PFSK-1 (cell line): ENCODE data around the gene GMDS.

ENCODE experiments used
- FOXP2 ChIP-seq: optimal IDR thresholded peaks from 2 replicates; pipeline ENCODE3; 2011; ENCODE audit warnings: borderline replicate concordance, control low read depth, inconsistent platforms; ENCODE audit not compliant: insufficient read depth; ENCODE audit errors: extremely low read length, extremely low read depth
- SIN3A ChIP-seq: IDR thresholded peaks from 2 replicates; pipeline ENCODE4 v1.6.1; 2012; ENCODE audit warnings: mild to moderate bottlenecking, low read length, moderate library complexity, borderline replicate concordance; ENCODE audit not compliant: insufficient read depth
- TAF1 ChIP-seq: IDR thresholded peaks from 2 replicates; pipeline ENCODE4 v1.6.1; 2012; ENCODE audit warnings: low read length, control low read depth, borderline replicate concordance; ENCODE audit not compliant: insufficient read depth
- TF ChIP-seq, protein P1 (sequence below), 2 experiments: IDR thresholded peaks; 2 replicates each; pipeline versions ENCODE4 v1.6.1 to v1.8.0; 2011 to 2012; ENCODE audit warnings: low read depth in 2 of 2, low read length in 2 of 2, control low read depth in 1 of 2, inconsistent platforms in 1 of 2, mild to moderate bottlenecking in 1 of 2, moderate library complexity in 1 of 2; ENCODE audit not compliant: insufficient read depth in 1 of 2

DNA sequence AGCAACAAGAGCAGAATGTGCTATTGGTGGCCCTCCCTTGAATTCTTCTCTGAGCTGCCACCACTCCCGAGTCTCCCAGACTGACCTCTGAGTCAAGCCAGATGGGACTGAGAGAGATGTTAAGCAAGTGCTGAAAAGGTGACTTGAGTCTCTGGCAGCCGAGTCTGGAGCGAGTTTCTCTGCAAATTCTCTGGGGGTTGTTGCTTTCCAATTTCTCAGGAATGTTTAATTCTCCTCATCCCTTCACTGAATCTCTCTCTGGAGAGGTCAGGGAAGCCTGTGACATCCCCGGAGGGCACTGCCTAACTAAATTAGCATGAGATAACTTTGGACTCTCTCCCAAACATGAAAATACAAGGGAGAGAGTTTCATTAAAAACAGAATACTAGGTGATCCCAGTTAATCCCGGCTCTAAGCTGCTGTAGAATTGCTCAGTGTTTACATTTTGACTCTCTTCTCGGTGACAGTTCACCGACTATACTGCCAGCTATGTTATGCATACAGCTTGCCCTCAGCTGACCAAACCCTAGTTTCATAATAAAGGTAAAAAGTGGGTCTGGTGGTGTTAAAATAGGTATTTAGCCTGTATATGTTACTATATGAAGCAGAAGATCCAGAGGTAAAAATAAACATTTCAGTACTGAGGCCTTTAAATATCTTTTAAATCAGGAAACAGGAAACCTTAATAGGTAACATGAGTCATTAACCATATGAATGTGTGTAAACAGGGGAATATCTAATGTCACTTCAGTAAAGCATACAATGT lies 477.7 kb downstream of the GMDS start:
- TF ChIP-seq FOXP2 (no peak), TAF1 (no peak), SIN3A (no peak)
- TF ChIP-seq, protein P1, sequence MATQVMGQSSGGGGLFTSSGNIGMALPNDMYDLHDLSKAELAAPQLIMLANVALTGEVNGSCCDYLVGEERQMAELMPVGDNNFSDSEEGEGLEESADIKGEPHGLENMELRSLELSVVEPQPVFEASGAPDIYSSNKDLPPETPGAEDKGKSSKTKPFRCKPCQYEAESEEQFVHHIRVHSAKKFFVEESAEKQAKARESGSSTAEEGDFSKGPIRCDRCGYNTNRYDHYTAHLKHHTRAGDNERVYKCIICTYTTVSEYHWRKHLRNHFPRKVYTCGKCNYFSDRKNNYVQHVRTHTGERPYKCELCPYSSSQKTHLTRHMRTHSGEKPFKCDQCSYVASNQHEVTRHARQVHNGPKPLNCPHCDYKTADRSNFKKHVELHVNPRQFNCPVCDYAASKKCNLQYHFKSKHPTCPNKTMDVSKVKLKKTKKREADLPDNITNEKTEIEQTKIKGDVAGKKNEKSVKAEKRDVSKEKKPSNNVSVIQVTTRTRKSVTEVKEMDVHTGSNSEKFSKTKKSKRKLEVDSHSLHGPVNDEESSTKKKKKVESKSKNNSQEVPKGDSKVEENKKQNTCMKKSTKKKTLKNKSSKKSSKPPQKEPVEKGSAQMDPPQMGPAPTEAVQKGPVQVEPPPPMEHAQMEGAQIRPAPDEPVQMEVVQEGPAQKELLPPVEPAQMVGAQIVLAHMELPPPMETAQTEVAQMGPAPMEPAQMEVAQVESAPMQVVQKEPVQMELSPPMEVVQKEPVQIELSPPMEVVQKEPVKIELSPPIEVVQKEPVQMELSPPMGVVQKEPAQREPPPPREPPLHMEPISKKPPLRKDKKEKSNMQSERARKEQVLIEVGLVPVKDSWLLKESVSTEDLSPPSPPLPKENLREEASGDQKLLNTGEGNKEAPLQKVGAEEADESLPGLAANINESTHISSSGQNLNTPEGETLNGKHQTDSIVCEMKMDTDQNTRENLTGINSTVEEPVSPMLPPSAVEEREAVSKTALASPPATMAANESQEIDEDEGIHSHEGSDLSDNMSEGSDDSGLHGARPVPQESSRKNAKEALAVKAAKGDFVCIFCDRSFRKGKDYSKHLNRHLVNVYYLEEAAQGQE (IDR thresholded peaks at IDR 0.05; ENCODE audit: insufficient read depth in 1 of 2, low read depth in 2 of 2, low read length in 2 of 2), result peak in 1 of 2 experiments; percentile 52; a peak in 1 of 4 replicates
